Prostate gland (tissue), 2 donors: ENCODE measurements around the gene SPINK6.

ENCODE experiments used
- POLR2AphosphoS5 ChIP-seq: sonication (generic); formaldehyde crosslinking; IDR thresholded peaks from one replicate; pipeline ENCODE4 v1.6.1; 2017; ENCODE audit warnings: antibody characterized with exemption
- TF ChIP-seq, protein P1 (sequence below), 4 experiments: fragments of 200-600 bp in 2 of 4; fragments of 450-650 bp in 2 of 4; sonication (generic) in 2 of 4; IDR thresholded peaks; 1 replicate in 3 of 4; 2 replicates in 1 of 4; pipeline ENCODE4 v1.5.1; 2016 to 2019; ENCODE audit warnings: antibody characterized with exemption in 4 of 4, mild to moderate bottlenecking in 2 of 4, moderate library complexity in 2 of 4

DNA sequence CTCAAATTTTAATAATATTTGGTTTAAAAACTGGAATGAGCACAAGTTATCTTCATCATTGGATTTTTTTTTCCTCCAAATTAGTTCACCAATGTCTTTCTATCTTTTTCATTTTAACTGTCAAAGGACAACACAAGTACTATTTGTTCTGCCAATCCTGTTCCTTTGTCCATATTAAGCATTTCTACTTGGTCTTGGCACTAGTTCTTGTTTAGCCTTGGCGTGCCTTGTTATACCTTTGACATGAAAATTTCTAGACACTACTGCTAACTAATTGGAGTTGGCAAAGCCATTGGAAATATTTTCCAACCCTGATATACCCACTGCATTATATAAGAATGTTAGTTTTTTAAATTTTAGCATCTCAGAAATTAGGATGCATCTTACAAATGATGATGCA, 3.8 kb downstream of the SPINK6 start:
- TF ChIP-seq, protein P1, sequence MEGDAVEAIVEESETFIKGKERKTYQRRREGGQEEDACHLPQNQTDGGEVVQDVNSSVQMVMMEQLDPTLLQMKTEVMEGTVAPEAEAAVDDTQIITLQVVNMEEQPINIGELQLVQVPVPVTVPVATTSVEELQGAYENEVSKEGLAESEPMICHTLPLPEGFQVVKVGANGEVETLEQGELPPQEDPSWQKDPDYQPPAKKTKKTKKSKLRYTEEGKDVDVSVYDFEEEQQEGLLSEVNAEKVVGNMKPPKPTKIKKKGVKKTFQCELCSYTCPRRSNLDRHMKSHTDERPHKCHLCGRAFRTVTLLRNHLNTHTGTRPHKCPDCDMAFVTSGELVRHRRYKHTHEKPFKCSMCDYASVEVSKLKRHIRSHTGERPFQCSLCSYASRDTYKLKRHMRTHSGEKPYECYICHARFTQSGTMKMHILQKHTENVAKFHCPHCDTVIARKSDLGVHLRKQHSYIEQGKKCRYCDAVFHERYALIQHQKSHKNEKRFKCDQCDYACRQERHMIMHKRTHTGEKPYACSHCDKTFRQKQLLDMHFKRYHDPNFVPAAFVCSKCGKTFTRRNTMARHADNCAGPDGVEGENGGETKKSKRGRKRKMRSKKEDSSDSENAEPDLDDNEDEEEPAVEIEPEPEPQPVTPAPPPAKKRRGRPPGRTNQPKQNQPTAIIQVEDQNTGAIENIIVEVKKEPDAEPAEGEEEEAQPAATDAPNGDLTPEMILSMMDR (IDR thresholded peaks at IDR 0.05), result no peak
- no peak for TF ChIP-seq POLR2AphosphoS5
